Measurements from ENCODE around the gene CAV2. TPM values are rescaled to one million over a fixed set of nuclear protein-coding genes. Genes with fewer than 3 reads are reported as not detected.

CAV2 gene
- total and polyA plus RNA-seq, 9 of the 15 experiments (the other 6 are each of a cell fraction or from before 2014, with no cell fraction given) = 16.1 to 137 (median 38.3) TPM

GRCh38 chr7:116524609-116525297 is 25.2 kb downstream of the CAV2 start, which contains the start of gene CAV1 (continued):
- TF ChIP-seq ZNF134 (CRISPR knock-in tag; conservative IDR thresholded peaks at IDR 0.05) (no peak), E2F3 (CRISPR knock-in tag; IDR thresholded peaks at IDR 0.05) (no peak), ZNF253 (CRISPR knock-in tag; conservative IDR thresholded peaks at IDR 0.05) (no peak), ZZZ3 (IDR thresholded peaks at IDR 0.05) (no peak), MAFG (tag; conservative IDR thresholded peaks at IDR 0.05) (no peak), ZNF311 (CRISPR knock-in tag; IDR thresholded peaks at IDR 0.05) (no peak), HNRNPK (IDR thresholded peaks at IDR 0.05; ENCODE audit: low read depth, low read length, poor library complexity, severe bottlenecking) (no peak), ZNF263 (CRISPR knock-in tag; IDR thresholded peaks at IDR 0.05; ENCODE audit: borderline replicate concordance) (no peak), ATF1 (CRISPR knock-in tag; IDR thresholded peaks at IDR 0.05) (no peak), ATF1 (tag; IDR thresholded peaks at IDR 0.05) (peak; percentile 27; the same call in 1 of the 2 replicates), ZNF592 (IDR thresholded peaks at IDR 0.05) (no peak), MAX (CRISPR knock-in tag; IDR thresholded peaks at IDR 0.05) (no peak), ESRRA (IDR thresholded peaks at IDR 0.05; ENCODE audit: borderline replicate concordance, low read depth) (0 out of 2 replicates have a peak, but pooled peaks have one; percentile 23), SIN3A (IDR thresholded peaks at IDR 0.05; ENCODE audit: borderline replicate concordance in 2 of 2, control insufficient read depth in 1 of 2, low read depth in 2 of 2, low read length in 2 of 2) (no peak), PRDM10 (IDR thresholded peaks at IDR 0.05; ENCODE audit: partially characterized antibody) (no peak), ZNF165 (CRISPR knock-in tag; IDR thresholded peaks at IDR 0.05; ENCODE audit: borderline replicate concordance) (no peak), CHD2 (IDR thresholded peaks at IDR 0.05; ENCODE audit: low read depth, low read length) (no peak), THRAP3 (IDR thresholded peaks at IDR 0.05; ENCODE audit: borderline replicate concordance) (no peak), SMARCA5 (IDR thresholded peaks at IDR 0.05) (no peak), ELK3 (CRISPR knock-in tag; IDR thresholded peaks at IDR 0.05) (no peak), LEF1 (IDR thresholded peaks at IDR 0.05) (no peak)

Measured in K562 (cell line).